H9 (cell line): ENCODE data around the gene CNOT6. TPM values are rescaled to one million over a fixed set of nuclear protein-coding genes. Genes with fewer than 3 reads are reported as not detected.

Experiments
- DNase-seq: peaks from one replicate; pipeline ENCODE4 v3.0.0-alpha.2; 2017
- H2AFZ ChIP-seq: one replicate; pipeline ENCODE4 v1.6.1; 2013; ENCODE audit warnings: mild to moderate bottlenecking, low read length, control low read depth, moderate library complexity
- H2AK5ac ChIP-seq: 2 replicates; pipeline ENCODE4 v1.6.1; 2013; ENCODE audit warnings: low read length, control low read depth, mixed read lengths; ENCODE audit not compliant: insufficient read length
- H2BK120ac ChIP-seq: one replicate; pipeline ENCODE4 v1.6.1; 2013; ENCODE audit warnings: low read depth, mild to moderate bottlenecking, low read length, control low read depth, inconsistent platforms; ENCODE audit not compliant: poor library complexity, severe bottlenecking
- H2BK12ac ChIP-seq: 2 replicates; pipeline ENCODE4 v1.6.1; 2013; ENCODE audit warnings: low read length, control low read depth, mixed read lengths, low read depth; ENCODE audit not compliant: insufficient read length
- H2BK15ac ChIP-seq: 2 replicates; pipeline ENCODE4 v1.6.1; 2013; ENCODE audit warnings: low read depth, low read length, control low read depth
- H2BK20ac ChIP-seq: one replicate; pipeline ENCODE4 v1.6.1; 2013; ENCODE audit warnings: low read depth, mild to moderate bottlenecking, low read length, control low read depth, inconsistent platforms; ENCODE audit not compliant: poor library complexity, severe bottlenecking
- H2BK5ac ChIP-seq: 2 replicates; pipeline ENCODE4 v1.6.1; 2013; ENCODE audit warnings: low read length, control low read depth, mixed read lengths; ENCODE audit not compliant: insufficient read length
- H3K14ac ChIP-seq: 2 replicates; pipeline ENCODE4 v1.6.1; 2013; ENCODE audit warnings: low read length, control low read depth; ENCODE audit not compliant: insufficient read depth
- H3K18ac ChIP-seq: 2 replicates; pipeline ENCODE4 v1.6.1; 2013; ENCODE audit warnings: low read depth, mild to moderate bottlenecking, mixed read lengths, low read length, control low read depth; ENCODE audit not compliant: insufficient read length
- H3K23ac ChIP-seq: 2 replicates; pipeline ENCODE4 v1.6.1; 2013; ENCODE audit warnings: low read length, control low read depth, mixed read lengths, low read depth; ENCODE audit not compliant: insufficient read length
- H3K23me2 ChIP-seq: 2 replicates; pipeline ENCODE4 v1.6.1; 2013; ENCODE audit warnings: low read depth, mild to moderate bottlenecking, mixed read lengths, low read length, control low read depth; ENCODE audit not compliant: insufficient read length, poor library complexity, severe bottlenecking
- H3K27ac ChIP-seq: 2 replicates; pipeline ENCODE4 v1.5.1; 2013; ENCODE audit warnings: low read length, control low read depth, mixed read lengths, low read depth; ENCODE audit not compliant: insufficient read length
- H3K27me3 ChIP-seq: 2 replicates; pipeline ENCODE4 v1.6.1; 2013; ENCODE audit warnings: low read length, control low read depth, inconsistent platforms; ENCODE audit not compliant: insufficient read depth
- H3K4ac ChIP-seq: 2 replicates; pipeline ENCODE4 v1.6.1; 2013; ENCODE audit warnings: low read depth, mild to moderate bottlenecking, control low read depth, inconsistent platforms, low read length, moderate library complexity
- H3K4me1 ChIP-seq: 2 replicates; pipeline ENCODE4 v1.6.1; 2013; ENCODE audit warnings: low read length, control low read depth, inconsistent platforms; ENCODE audit not compliant: insufficient read depth
- H3K4me2 ChIP-seq: 2 replicates; pipeline ENCODE4 v1.6.1; 2013; ENCODE audit warnings: low read length, control low read depth, mixed read lengths; ENCODE audit not compliant: insufficient read length, insufficient read depth
- H3K56ac ChIP-seq: 2 replicates; pipeline ENCODE4 v1.6.1; 2013; ENCODE audit warnings: low read depth, mild to moderate bottlenecking, mixed read lengths, low read length, control low read depth; ENCODE audit not compliant: insufficient read length
- H3K79me1 ChIP-seq: 2 replicates; pipeline ENCODE4 v1.6.1; 2013; ENCODE audit warnings: low read depth, mild to moderate bottlenecking, moderate library complexity, low read length, control low read depth, inconsistent platforms; ENCODE audit not compliant: insufficient read depth, poor library complexity, severe bottlenecking
- H3K79me2 ChIP-seq: 2 replicates; pipeline ENCODE4 v1.6.1; 2013; ENCODE audit warnings: low read length, control low read depth, inconsistent platforms; ENCODE audit not compliant: insufficient read depth
- H3K9ac ChIP-seq: 2 replicates; pipeline ENCODE4 v1.6.1; 2013; ENCODE audit warnings: low read length, control low read depth, mixed read lengths; ENCODE audit not compliant: insufficient read length; ENCODE audit errors: extremely low read depth
- H3K9me3 ChIP-seq: one replicate; pipeline ENCODE4 v1.6.1; 2013; ENCODE audit warnings: low read depth, low read length, inconsistent platforms; ENCODE audit not compliant: control insufficient read depth
- H3T11ph ChIP-seq: one replicate; pipeline ENCODE4 v1.6.1; 2013; ENCODE audit warnings: mild to moderate bottlenecking, low read length, control low read depth, inconsistent platforms
- H4K20me1 ChIP-seq: one replicate; pipeline ENCODE4 v1.6.1; 2013; ENCODE audit not compliant: control insufficient read depth, insufficient read length, insufficient read depth
- H4K5ac ChIP-seq: 2 replicates; pipeline ENCODE4 v1.6.1; 2013; ENCODE audit warnings: low read depth, mild to moderate bottlenecking, mixed read lengths, low read length, control low read depth; ENCODE audit not compliant: insufficient read length
- H4K8ac ChIP-seq: replicated peaks from 2 replicates; pipeline ENCODE4 v1.6.1; 2013; ENCODE audit warnings: low read length, control low read depth, mixed read lengths, low read depth; ENCODE audit not compliant: insufficient read length
- H4K91ac ChIP-seq: 2 replicates; pipeline ENCODE4 v1.6.1; 2013; ENCODE audit warnings: low read depth, mild to moderate bottlenecking, moderate library complexity, mixed read lengths, low read length, control low read depth; ENCODE audit not compliant: insufficient read length
- H3K27ac Mint-ChIP-seq, 3 experiments: 2 replicates in 2 of 3; 3 replicates in 1 of 3; pipeline ENCODE4 v1.8.0; 2020 to 2021; ENCODE audit warnings: mixed read lengths in 3 of 3, mild to moderate bottlenecking in 1 of 3, moderate library complexity in 1 of 3
- H3K27me3 Mint-ChIP-seq: 2 replicates; pipeline ENCODE4 v1.8.0; 2021; ENCODE audit warnings: low read depth, mild to moderate bottlenecking, moderate library complexity, mixed read lengths
- H3K36me3 Mint-ChIP-seq, 3 experiments: 2 replicates in 2 of 3; 3 replicates in 1 of 3; pipeline ENCODE4 v1.8.0; 2020 to 2021; ENCODE audit warnings: low read depth in 3 of 3, mixed read lengths in 3 of 3; ENCODE audit not compliant: insufficient read depth in 1 of 3
- H3K4me1 Mint-ChIP-seq, 2 experiments: 2 replicates each; pipeline ENCODE4 v1.8.0; 2020; ENCODE audit warnings: mixed read lengths in 2 of 2
- H3K4me3 Mint-ChIP-seq, 2 experiments: 2 replicates in 1 of 2; 3 replicates in 1 of 2; pipeline ENCODE4 v1.8.0; 2020 to 2021; ENCODE audit warnings: mild to moderate bottlenecking in 2 of 2, mixed read lengths in 2 of 2, moderate library complexity in 1 of 2
- H3K9me3 Mint-ChIP-seq, 2 experiments: 2 replicates in 1 of 2; 3 replicates in 1 of 2; pipeline ENCODE4 v1.8.0; 2020; ENCODE audit warnings: mild to moderate bottlenecking in 2 of 2, mixed read lengths in 2 of 2, moderate library complexity in 1 of 2
- CTCF ChIP-seq: fragments of 200-600 bp; sonication (generic); conservative IDR thresholded peaks from 3 replicates; pipeline ENCODE4 v1.8.0; 2021; ENCODE audit warnings: antibody characterized with exemption, mild to moderate bottlenecking
- WGBS: extraction: QIAGEN DNeasy Blood & Tissue Kit; methylation state at CpG from one replicate; pipeline ENCODE4 v1.1.7; 2013; ENCODE audit warnings: missing lambda C conversion rate, low lambda C conversion rate, mixed read lengths; ENCODE audit not compliant: insufficient read length; ENCODE audit errors: extremely low coverage; 5-methylcytosine and 5-hydroxymethylcytosine counted together
- total RNA-seq: library from RNA; stranded (reverse); gene quantifications from 2 replicates; pipeline ENCODE4 v1.2.1, GENCODE V29; 2021

CNOT6 gene
- total RNA-seq, 1 experiment from 2014 or later: 45.0 TPM

GRCh38 chr5:180575571-180575970 lies 81.4 kb downstream of the CNOT6 start:
- no peaks in the 10 kb centered on the region for H3K9me3 ChIP-seq
- peaks cover 16 to 62% (median 62%) of the 10 kb centered on the region in 3 experiments; a peak in 6 of 7 replicates for H3K36me3 Mint-ChIP-seq
- no peaks in the 10 kb centered on the region for H3K4me1 ChIP-seq
- no peak overlapping the region for H2BK20ac ChIP-seq
- no peak for TF ChIP-seq CTCF
- H3K14ac ChIP-seq: no peak overlapping the region
- H2BK15ac ChIP-seq: no peak overlapping the region
- WGBS: no CpG with 5 or more reads among the region's 2 CpGs
- H3K4me3 Mint-ChIP-seq: no peak overlapping the region
- H2BK12ac ChIP-seq: no peak overlapping the region
- H3K23me2 ChIP-seq: no peaks in the 10 kb centered on the region
- H3K56ac ChIP-seq: no peak overlapping the region
- H4K5ac ChIP-seq: no peak overlapping the region
- H3K27ac Mint-ChIP-seq: no peak overlapping the region
- H3K9ac ChIP-seq: no peak overlapping the region
- DNase-seq: no peak
- no peaks in the 10 kb centered on the region for H3K27me3 ChIP-seq
- H3K9me3 Mint-ChIP-seq: no peaks in the 10 kb centered on the region
- no peak overlapping the region for H3K23ac ChIP-seq
- H4K20me1 ChIP-seq: no peaks in the 10 kb centered on the region
- no peak overlapping the region for H4K8ac ChIP-seq
- no peak overlapping the region for H3K4ac ChIP-seq
- H3T11ph ChIP-seq: no peak overlapping the region
- no peak overlapping the region for H2AK5ac ChIP-seq
- H3K27ac ChIP-seq: no peak overlapping the region
- H3K79me2 ChIP-seq: no peaks in the 10 kb centered on the region
- H3K4me1 Mint-ChIP-seq: no peaks in the 10 kb centered on the region
- H3K4me2 ChIP-seq: no peak overlapping the region
- no peak overlapping the region for H2BK5ac ChIP-seq
- H2AFZ ChIP-seq: no peak overlapping the region
- H3K79me1 ChIP-seq: no peaks in the 10 kb centered on the region
- H3K27me3 Mint-ChIP-seq: no peaks in the 10 kb centered on the region
- no peak overlapping the region for H2BK120ac ChIP-seq
- H3K18ac ChIP-seq: no peak overlapping the region
- no peak overlapping the region for H4K91ac ChIP-seq
